ENCODE results near the gene CTNNA2.

The CTNNA2 gene

GRCh38 chr2:79512442-79513401, at the start of gene CTNNA2:
Gene CTNNA2 (plus strand): TSS chr2:79513051.
- no peak within 1 kb of the TSS for H3K4me3 ChIP-seq (ENCODE audit: low read depth, low read length)
- no peaks in the 10 kb centered on the region for H3K79me2 ChIP-seq (ENCODE audit: control insufficient read depth, insufficient read depth, low read length, unreplicated experiment)
- peaks cover 13% of the 10 kb centered on the region; the same call in 1 of the 2 replicates for H3K27me3 ChIP-seq (ENCODE audit: insufficient read depth, low read length)
- no peaks in the 10 kb centered on the region for H3K4me1 ChIP-seq (ENCODE audit: control insufficient read depth, insufficient read depth, low read length, unreplicated experiment)
- no peak within 1 kb of the TSS for H2AFZ ChIP-seq (ENCODE audit: low read length, unreplicated experiment)
- H3K36me3 ChIP-seq (ENCODE audit: insufficient read depth, low read length): no peaks in the 10 kb centered on the region
- no peak within 1 kb of the TSS for H3K27ac ChIP-seq (ENCODE audit: low read depth, low read length)

DNA sequence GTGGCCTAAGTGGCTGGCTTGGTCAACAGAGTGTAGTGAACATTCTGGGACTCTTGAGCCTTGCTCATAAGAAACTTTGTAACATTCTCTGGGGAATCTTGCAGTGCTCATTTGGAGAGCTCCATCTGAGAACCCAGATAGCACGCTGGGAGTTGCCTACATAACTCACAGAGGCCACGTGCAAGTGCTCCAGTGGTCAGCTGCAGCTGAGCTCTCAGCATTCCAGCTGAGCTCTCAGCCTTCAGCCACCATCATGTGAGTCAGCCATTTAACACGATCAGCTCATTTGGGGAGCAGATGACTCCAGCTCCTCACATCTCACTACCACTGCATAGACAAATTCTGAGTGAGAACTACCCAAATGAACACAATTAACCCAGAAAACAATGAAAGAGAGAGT, 25.5 kb upstream of the CTNNA2 start:
- Histone ChIP-seq H3K36me3 (ENCODE audit: insufficient read depth, low read length) (no peaks in the 10 kb centered on the region), H3K27me3 (ENCODE audit: insufficient read depth, low read length) (no peaks in the 10 kb centered on the region), H3K79me2 (ENCODE audit: control insufficient read depth, insufficient read depth, low read length, unreplicated experiment) (no peaks in the 10 kb centered on the region), H2AFZ (ENCODE audit: low read length, unreplicated experiment) (no peak overlapping the region), H3K4me3 (ENCODE audit: low read depth, low read length) (no peak overlapping the region), H3K27ac (ENCODE audit: low read depth, low read length) (no peak overlapping the region), H3K4me1 (ENCODE audit: control insufficient read depth, insufficient read depth, low read length, unreplicated experiment) (no peaks in the 10 kb centered on the region)

DNA sequence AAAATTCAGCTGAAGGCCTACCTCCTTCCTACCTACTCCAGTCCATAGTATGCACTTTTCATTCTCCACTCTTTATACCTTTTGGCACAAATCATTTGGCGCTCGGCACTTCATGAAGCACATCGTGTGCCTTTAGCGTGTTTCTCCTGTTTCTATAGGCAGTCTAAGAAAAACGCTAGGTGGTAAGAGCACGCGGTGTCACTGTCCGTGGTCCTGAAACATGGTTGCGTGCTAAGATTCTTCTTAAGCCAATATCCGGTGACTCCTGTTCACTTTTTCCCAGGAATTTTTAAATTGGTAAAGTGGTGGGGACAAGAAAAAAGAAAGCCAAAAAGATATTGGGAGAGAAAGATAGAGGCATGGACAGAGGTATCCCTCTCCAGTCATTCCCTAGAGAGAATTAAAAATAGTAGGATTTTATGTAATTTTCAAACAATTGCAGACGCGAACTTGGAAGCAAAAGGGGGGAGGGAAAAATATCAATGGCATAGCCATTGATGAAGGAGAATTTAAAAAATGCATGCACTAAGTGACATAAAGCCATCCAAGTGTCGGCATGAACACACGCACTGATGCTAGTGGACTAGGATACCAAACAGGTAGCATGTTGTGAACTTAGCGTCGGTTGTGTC, 1.4 kb upstream of the CTNNA2 start:
- no peaks in the 10 kb centered on the region for H3K36me3 ChIP-seq (ENCODE audit: insufficient read depth, low read length)
- peaks cover 13% of the 10 kb centered on the region; the same call in 1 of the 2 replicates for H3K27me3 ChIP-seq (ENCODE audit: insufficient read depth, low read length)
- H3K27ac ChIP-seq (ENCODE audit: low read depth, low read length): no peak overlapping the region
- no peak overlapping the region for H2AFZ ChIP-seq (ENCODE audit: low read length, unreplicated experiment)
- H3K4me1 ChIP-seq (ENCODE audit: control insufficient read depth, insufficient read depth, low read length, unreplicated experiment): no peaks in the 10 kb centered on the region
- no peak overlapping the region for H3K4me3 ChIP-seq (ENCODE audit: low read depth, low read length)
- H3K79me2 ChIP-seq (ENCODE audit: control insufficient read depth, insufficient read depth, low read length, unreplicated experiment): no peaks in the 10 kb centered on the region

DNA sequence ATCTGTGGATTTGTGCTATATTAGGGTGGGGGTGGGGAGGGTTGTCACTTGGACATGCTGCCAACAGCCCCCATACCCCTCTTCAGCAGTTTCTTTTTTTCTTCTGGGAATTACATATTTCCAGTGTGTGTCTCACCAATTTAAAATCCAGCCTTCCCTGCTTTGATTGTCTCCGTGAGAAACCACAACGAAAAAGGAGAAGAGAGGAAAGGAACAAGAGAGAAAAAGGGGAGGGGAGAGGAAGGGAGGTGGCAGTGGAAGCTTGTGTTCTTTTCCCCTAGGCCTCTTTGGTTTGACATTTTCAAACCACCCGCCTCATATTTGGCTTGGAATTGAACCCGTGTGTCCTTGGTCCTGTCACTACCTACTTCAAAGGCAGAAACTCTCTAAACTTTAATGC, 860 bp downstream of the CTNNA2 start:
- H2AFZ ChIP-seq (ENCODE audit: low read length, unreplicated experiment): no peak overlapping the region
- H3K79me2 ChIP-seq (ENCODE audit: control insufficient read depth, insufficient read depth, low read length, unreplicated experiment): no peaks in the 10 kb centered on the region
- H3K4me3 ChIP-seq (ENCODE audit: low read depth, low read length): no peak overlapping the region
- H3K27ac ChIP-seq (ENCODE audit: low read depth, low read length): no peak overlapping the region
- peaks cover 13% of the 10 kb centered on the region; the same call in 1 of the 2 replicates for H3K27me3 ChIP-seq (ENCODE audit: insufficient read depth, low read length)
- no peaks in the 10 kb centered on the region for H3K4me1 ChIP-seq (ENCODE audit: control insufficient read depth, insufficient read depth, low read length, unreplicated experiment)
- no peaks in the 10 kb centered on the region for H3K36me3 ChIP-seq (ENCODE audit: insufficient read depth, low read length)

- no peak overlapping the region for H3K4me3 ChIP-seq (ENCODE audit: low read depth, low read length)
- H3K27ac ChIP-seq (ENCODE audit: low read depth, low read length): no peak overlapping the region
- no peak overlapping the region for H2AFZ ChIP-seq (ENCODE audit: low read length, unreplicated experiment)
- H3K36me3 ChIP-seq (ENCODE audit: insufficient read depth, low read length): no peaks in the 10 kb centered on the region
- H3K79me2 ChIP-seq (ENCODE audit: control insufficient read depth, insufficient read depth, low read length, unreplicated experiment): no peaks in the 10 kb centered on the region
- no peaks in the 10 kb centered on the region for H3K4me1 ChIP-seq (ENCODE audit: control insufficient read depth, insufficient read depth, low read length, unreplicated experiment)
- H3K27me3 ChIP-seq (ENCODE audit: insufficient read depth, low read length): no peaks in the 10 kb centered on the region
Measured at GRCh38 chr2:79529636-79530035, 16.8 kb downstream of the CTNNA2 start.

GRCh38 chr2:79530443-79530842, 17.6 kb downstream of the CTNNA2 start:
- Histone ChIP-seq H3K36me3 (ENCODE audit: insufficient read depth, low read length) (no peaks in the 10 kb centered on the region), H3K27ac (ENCODE audit: low read depth, low read length) (no peak overlapping the region), H3K4me1 (ENCODE audit: control insufficient read depth, insufficient read depth, low read length, unreplicated experiment) (no peaks in the 10 kb centered on the region), H3K27me3 (ENCODE audit: insufficient read depth, low read length) (no peaks in the 10 kb centered on the region), H3K4me3 (ENCODE audit: low read depth, low read length) (no peak overlapping the region), H3K79me2 (ENCODE audit: control insufficient read depth, insufficient read depth, low read length, unreplicated experiment) (no peaks in the 10 kb centered on the region), H2AFZ (ENCODE audit: low read length, unreplicated experiment) (no peak overlapping the region)

- H3K27ac ChIP-seq (ENCODE audit: low read depth, low read length): no peak overlapping the region
Measured at GRCh38 chr2:79547568-79547967, 34.7 kb downstream of the CTNNA2 start.

GRCh38 chr2:79552653-79553052, 39.8 kb downstream of the CTNNA2 start:
- Histone ChIP-seq H3K79me2 (ENCODE audit: control insufficient read depth, insufficient read depth, low read length, unreplicated experiment) (no peaks in the 10 kb centered on the region), H3K36me3 (ENCODE audit: insufficient read depth, low read length) (no peaks in the 10 kb centered on the region), H3K27ac (ENCODE audit: low read depth, low read length) (no peak overlapping the region), H3K4me3 (ENCODE audit: low read depth, low read length) (no peak overlapping the region), H3K27me3 (ENCODE audit: insufficient read depth, low read length) (no peaks in the 10 kb centered on the region), H3K4me1 (ENCODE audit: control insufficient read depth, insufficient read depth, low read length, unreplicated experiment) (no peaks in the 10 kb centered on the region), H2AFZ (ENCODE audit: low read length, unreplicated experiment) (no peak overlapping the region)

More at GRCh38 chr2:79547568-79547967, 34.7 kb downstream of the CTNNA2 start:
- Histone ChIP-seq H3K27me3 (ENCODE audit: insufficient read depth, low read length) (no peaks in the 10 kb centered on the region), H2AFZ (ENCODE audit: low read length, unreplicated experiment) (no peak overlapping the region), H3K4me1 (ENCODE audit: control insufficient read depth, insufficient read depth, low read length, unreplicated experiment) (no peaks in the 10 kb centered on the region), H3K36me3 (ENCODE audit: insufficient read depth, low read length) (no peaks in the 10 kb centered on the region), H3K79me2 (ENCODE audit: control insufficient read depth, insufficient read depth, low read length, unreplicated experiment) (no peaks in the 10 kb centered on the region), H3K4me3 (ENCODE audit: low read depth, low read length) (no peak overlapping the region)

DNA sequence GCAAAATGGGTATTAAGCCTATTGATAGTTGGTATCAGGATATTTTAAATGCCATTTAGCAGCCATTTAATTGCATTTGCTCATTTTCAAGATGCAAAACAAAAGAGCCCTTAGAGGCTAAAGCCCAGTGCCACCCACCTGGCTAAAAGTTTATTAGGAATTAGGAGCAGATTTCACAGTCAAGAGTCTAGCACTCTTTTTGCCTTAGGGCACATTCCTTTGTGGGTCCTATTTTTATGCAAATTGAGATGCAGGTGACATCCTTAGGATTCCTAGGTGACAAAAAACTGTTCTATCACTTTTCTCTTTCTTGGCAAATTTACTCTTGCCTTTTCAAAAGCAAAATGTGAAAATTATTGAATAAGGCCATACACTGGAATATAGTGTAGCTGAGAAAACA, 42.0 kb downstream of the CTNNA2 start:
- no peak overlapping the region for H2AFZ ChIP-seq (ENCODE audit: low read length, unreplicated experiment)
- no peak overlapping the region for H3K4me3 ChIP-seq (ENCODE audit: low read depth, low read length)
- H3K4me1 ChIP-seq (ENCODE audit: control insufficient read depth, insufficient read depth, low read length, unreplicated experiment): no peaks in the 10 kb centered on the region
- no peaks in the 10 kb centered on the region for H3K27me3 ChIP-seq (ENCODE audit: insufficient read depth, low read length)
- H3K36me3 ChIP-seq (ENCODE audit: insufficient read depth, low read length): no peaks in the 10 kb centered on the region
- H3K27ac ChIP-seq (ENCODE audit: low read depth, low read length): no peak overlapping the region
- no peaks in the 10 kb centered on the region for H3K79me2 ChIP-seq (ENCODE audit: control insufficient read depth, insufficient read depth, low read length, unreplicated experiment)

DNA sequence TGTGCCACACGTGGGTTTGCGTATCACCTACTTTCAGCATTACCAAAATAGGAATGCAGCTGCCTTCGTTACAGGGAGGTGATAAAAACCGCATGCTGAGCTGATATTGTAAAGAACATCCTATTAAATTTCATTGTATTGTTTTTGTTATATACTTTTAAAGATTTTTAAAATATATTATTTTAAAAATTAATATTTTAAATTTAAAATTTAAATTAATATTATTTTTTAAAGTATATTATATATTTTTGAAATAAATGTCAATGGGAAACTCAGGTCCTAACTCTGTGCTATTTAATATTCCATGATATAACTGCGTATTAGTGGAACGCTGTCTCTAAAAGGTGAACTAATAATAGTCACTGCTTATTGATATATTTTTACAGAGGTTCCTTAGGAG, 51.2 kb downstream of the CTNNA2 start:
- Histone ChIP-seq H3K27me3 (ENCODE audit: insufficient read depth, low read length) (no peaks in the 10 kb centered on the region), H3K27ac (ENCODE audit: low read depth, low read length) (no peak overlapping the region), H3K36me3 (ENCODE audit: insufficient read depth, low read length) (no peaks in the 10 kb centered on the region), H3K79me2 (ENCODE audit: control insufficient read depth, insufficient read depth, low read length, unreplicated experiment) (no peaks in the 10 kb centered on the region), H3K4me1 (ENCODE audit: control insufficient read depth, insufficient read depth, low read length, unreplicated experiment) (no peaks in the 10 kb centered on the region), H2AFZ (ENCODE audit: low read length, unreplicated experiment) (no peak overlapping the region), H3K4me3 (ENCODE audit: low read depth, low read length) (no peak overlapping the region)

- no peaks in the 10 kb centered on the region for H3K79me2 ChIP-seq (ENCODE audit: control insufficient read depth, insufficient read depth, low read length, unreplicated experiment)
- H3K27ac ChIP-seq (ENCODE audit: low read depth, low read length): no peak overlapping the region
- H3K4me1 ChIP-seq (ENCODE audit: control insufficient read depth, insufficient read depth, low read length, unreplicated experiment): no peaks in the 10 kb centered on the region
- no peaks in the 10 kb centered on the region for H3K36me3 ChIP-seq (ENCODE audit: insufficient read depth, low read length)
- H2AFZ ChIP-seq (ENCODE audit: low read length, unreplicated experiment): no peak overlapping the region
- no peaks in the 10 kb centered on the region for H3K27me3 ChIP-seq (ENCODE audit: insufficient read depth, low read length)
- H3K4me3 ChIP-seq (ENCODE audit: low read depth, low read length): no peak overlapping the region
Measured at GRCh38 chr2:79569048-79569447, 56.2 kb downstream of the CTNNA2 start.

Data from ACC112 (cell line).